Fibroblast of skin of back (primary cell): Measurements from ENCODE around the gene PDCD7. TPM values are rescaled to one million over a fixed set of nuclear protein-coding genes. Genes with fewer than 3 reads are reported as not detected.
A peak's percentile ranks its signal among the peaks of the same experiment; 100 is the strongest.
"Not testable (repeated sequence)": the region's sequence is repeated elsewhere in the genome, so short reads cannot be mapped to it uniquely, and the experiment has no call there.

Source experiments
- DNase-seq: peaks from one replicate; pipeline ENCODE4 v3.0.0-alpha.2; 2013
- polyA plus RNA-seq, 2 experiments: library from polyadenylated mRNA; unstranded; fragments of 120-200 nt; gene quantifications; one replicate each; pipeline ENCODE4 v1.2.1, GENCODE V29; 2013; ENCODE audit not compliant: insufficient read length in 2 of 2

The PDCD7 gene
- polyA plus RNA-seq (2013, experiment 1 of 2; ENCODE audit: insufficient read length): 11.3 TPM
- 12.8 TPM for polyA plus RNA-seq (2013, experiment 2 of 2; ENCODE audit: insufficient read length)

GRCh38 chr15:65133548-65134200, at the start of gene PDCD7:
TSS of gene PDCD7 (minus strand) at chr15:65133808. CDS start at chr15:65133781, 27 bp downstream.
- DNase-seq: peak; percentile 93

GRCh38 chr15:65182538-65182937, 48.9 kb upstream of the PDCD7 start:
- no peak for DNase-seq

- not testable (repeated sequence) for DNase-seq
Observed at GRCh38 chr15:65181582-65182353, 48.2 kb upstream of the PDCD7 start.

GRCh38 chr15:65180167-65180566, 46.6 kb upstream of the PDCD7 start:
- DNase-seq: no peak

- DNase-seq: no peak
Observed at GRCh38 chr15:65177901-65178300, 44.3 kb upstream of the PDCD7 start.

- DNase-seq: peak; percentile 12
Observed at GRCh38 chr15:65176056-65176455, 42.4 kb upstream of the PDCD7 start.

GRCh38 chr15:65175511-65175910, 41.9 kb upstream of the PDCD7 start:
- DNase-seq: peak; percentile 14

- no peak for DNase-seq
Observed at GRCh38 chr15:65174509-65174908, 40.9 kb upstream of the PDCD7 start.

- DNase-seq: no peak
Observed at GRCh38 chr15:65172531-65172930, 38.9 kb upstream of the PDCD7 start.

- DNase-seq: no peak
Observed at GRCh38 chr15:65171428-65171827, 37.8 kb upstream of the PDCD7 start.

GRCh38 chr15:65165875-65166274, 32.3 kb upstream of the PDCD7 start:
- no peak for DNase-seq

- no peak for DNase-seq
Observed at GRCh38 chr15:65164139-65164538, 30.5 kb upstream of the PDCD7 start.

GRCh38 chr15:65163041-65163440, 29.4 kb upstream of the PDCD7 start:
- DNase-seq: peak; percentile 17

- no peak for DNase-seq
Observed at GRCh38 chr15:65156692-65157091, 23.1 kb upstream of the PDCD7 start.

GRCh38 chr15:65154720-65155119, 21.1 kb upstream of the PDCD7 start:
- DNase-seq: no peak

GRCh38 chr15:65147902-65148301, 14.3 kb upstream of the PDCD7 start:
- no peak for DNase-seq

GRCh38 chr15:65146438-65146837, 12.8 kb upstream of the PDCD7 start:
- DNase-seq: no peak

GRCh38 chr15:65138631-65139030, 5.0 kb upstream of the PDCD7 start:
- not testable (repeated sequence) for DNase-seq

- DNase-seq: not testable (repeated sequence)
Observed at GRCh38 chr15:65137893-65138292, 4.3 kb upstream of the PDCD7 start.

- DNase-seq: not testable (repeated sequence)
Observed at GRCh38 chr15:65137089-65137488, 3.5 kb upstream of the PDCD7 start.

GRCh38 chr15:65134538-65134937, 930 bp upstream of the PDCD7 start:
- no peak for DNase-seq

GRCh38 chr15:65132878-65133547, 595 bp downstream of the PDCD7 start:
- peak; percentile 46 for DNase-seq

GRCh38 chr15:65130941-65131340, 2.7 kb downstream of the PDCD7 start:
- DNase-seq: no peak
